IMR-90 (cell line): Measurements from ENCODE around the gene TFPI. TPM values are rescaled to one million over a fixed set of nuclear protein-coding genes. Genes with fewer than 3 reads are reported as not detected.
"Not testable (repeated sequence)": the region's sequence is repeated elsewhere in the genome, so short reads cannot be mapped to it uniquely, and the experiment has no call there.

ENCODE experiments used
- ATAC-seq: fragments of 200-7000 bp; cut with Tn5 transposase; 2 replicates; pipeline ENCODE4 v1.9.1; 2020; ENCODE audit warnings: low read depth, mild to moderate bottlenecking, moderate library complexity
- BruUV-seq: library from RNA; stranded (reverse); fragments of 400-500 nt; replicated peaks from 2 replicates; lab custom pipeline; 2021; lab: Mats Ljungman, UMichigan
- CTCF ChIA-PET: fragments of 300-600 bp; formaldehyde crosslinking; extraction: SDS; loops from one replicate; lab custom pipeline; 2021; ENCODE audit warnings: antibody characterized with exemption; lab: Yijun Ruan, JAX
- POLR2A ChIA-PET: fragments of 300-600 bp; sonication (Branson Sonifier 250); formaldehyde crosslinking; loops from one replicate; lab custom pipeline; 2022; ENCODE audit warnings: antibody characterized with exemption; ENCODE audit not compliant: unreplicated experiment; lab: Charles Lee
- DNase-seq: peaks from one replicate; pipeline ENCODE4 v3.0.0; 2013
- H2AFZ ChIP-seq: replicated peaks from 2 replicates; pipeline ENCODE3; 2013; ENCODE audit warnings: low read length, mild to moderate bottlenecking; ENCODE audit not compliant: poor library complexity
- H2AK5ac ChIP-seq: 2 replicates; pipeline ENCODE4 v1.6.1; 2013; ENCODE audit warnings: low read depth, low read length, inconsistent platforms
- H2AK9ac ChIP-seq: replicated peaks from 2 replicates; pipeline ENCODE3; 2013; ENCODE audit warnings: mild to moderate bottlenecking, low read depth, low read length, moderate library complexity; ENCODE audit not compliant: poor library complexity
- H2BK120ac ChIP-seq: 2 replicates; pipeline ENCODE4 v1.6.1; 2013; ENCODE audit warnings: low read depth, low read length, inconsistent platforms
- H2BK15ac ChIP-seq: 3 replicates; pipeline ENCODE4 v1.6.1; 2013; ENCODE audit warnings: low read depth, low read length, inconsistent platforms
- H2BK20ac ChIP-seq: 2 replicates; pipeline ENCODE4 v1.6.1; 2013; ENCODE audit warnings: low read depth, mild to moderate bottlenecking, inconsistent platforms, low read length, moderate library complexity
- H2BK5ac ChIP-seq: 2 replicates; pipeline ENCODE4 v1.6.1; 2013; ENCODE audit warnings: mild to moderate bottlenecking, low read depth, low read length, inconsistent platforms; ENCODE audit not compliant: poor library complexity, severe bottlenecking
- H3K14ac ChIP-seq: replicated peaks from 2 replicates; pipeline ENCODE4 v1.6.1; 2013; ENCODE audit warnings: low read depth, low read length, inconsistent platforms
- H3K18ac ChIP-seq: 2 replicates; pipeline ENCODE4 v1.6.1; 2013; ENCODE audit warnings: low read depth, low read length, control low read depth
- H3K23ac ChIP-seq: 2 replicates; pipeline ENCODE4 v1.6.1; 2013; ENCODE audit warnings: low read depth, low read length, inconsistent platforms
- H3K27ac ChIP-seq: 2 replicates; pipeline ENCODE4 v1.5.1; 2013; ENCODE audit warnings: mild to moderate bottlenecking, control low read depth, low read length; ENCODE audit not compliant: insufficient read depth
- H3K27me3 ChIP-seq: 2 replicates; pipeline ENCODE4 v1.6.1; 2013; ENCODE audit warnings: low read length; ENCODE audit not compliant: control insufficient read depth, insufficient read depth
- H3K36me3 ChIP-seq: 2 replicates; pipeline ENCODE4 v1.6.1; 2013; ENCODE audit warnings: low read length, mixed read lengths; ENCODE audit not compliant: control insufficient read depth, insufficient read depth
- H3K4ac ChIP-seq: 2 replicates; pipeline ENCODE4 v1.6.1; 2013; ENCODE audit warnings: low read depth, low read length, inconsistent platforms
- H3K4me1 ChIP-seq: 2 replicates; pipeline ENCODE4 v1.6.1; 2013; ENCODE audit warnings: low read length, mixed read lengths; ENCODE audit not compliant: control insufficient read depth, insufficient read depth
- H3K4me2 ChIP-seq: 2 replicates; pipeline ENCODE4 v1.6.1; 2013; ENCODE audit warnings: low read depth, mild to moderate bottlenecking, control low read depth, low read length, moderate library complexity
- H3K4me3 ChIP-seq: 2 replicates; pipeline ENCODE4 v1.5.1; 2013; ENCODE audit warnings: low read depth, mild to moderate bottlenecking, control low read depth, low read length, moderate library complexity; ENCODE audit not compliant: insufficient read depth
- H3K56ac ChIP-seq: 2 replicates; pipeline ENCODE4 v1.6.1; 2013; ENCODE audit warnings: low read length, inconsistent platforms; ENCODE audit not compliant: insufficient read depth; ENCODE audit errors: extremely low read depth
- H3K79me1 ChIP-seq, 2 experiments: 2 replicates each; pipeline ENCODE4 v1.6.1; 2013; ENCODE audit warnings: low read length in 2 of 2, inconsistent platforms in 1 of 2, low read depth in 1 of 2
- H3K9ac ChIP-seq: 2 replicates; pipeline ENCODE4 v1.6.1; 2013; ENCODE audit warnings: low read depth, low read length, control low read depth
- H3K9me1 ChIP-seq: 2 replicates; pipeline ENCODE4 v1.6.1; 2013; ENCODE audit warnings: low read length, inconsistent platforms; ENCODE audit not compliant: insufficient read depth
- H3K9me3 ChIP-seq: 2 replicates; pipeline ENCODE4 v1.6.1; 2013; ENCODE audit warnings: low read length; ENCODE audit not compliant: control insufficient read depth, insufficient read depth
- H4K20me1 ChIP-seq: 2 replicates; pipeline ENCODE4 v1.6.1; 2013; ENCODE audit warnings: low read length, inconsistent platforms; ENCODE audit not compliant: insufficient read depth
- H4K5ac ChIP-seq: 2 replicates; pipeline ENCODE4 v1.6.1; 2013; ENCODE audit warnings: mild to moderate bottlenecking, low read depth, low read length, control low read depth
- H4K8ac ChIP-seq, 2 experiments: 2 replicates each; pipeline ENCODE4 v1.6.1; 2013; ENCODE audit warnings: low read depth in 2 of 2, low read length in 2 of 2, control low read depth in 1 of 2, inconsistent platforms in 1 of 2
- H4K91ac ChIP-seq: 2 replicates; pipeline ENCODE4 v1.6.1; 2013; ENCODE audit warnings: low read depth, low read length, inconsistent platforms; ENCODE audit not compliant: insufficient read depth
- WGBS, 2 experiments: methylation state at CpG; one replicate each; pipeline versions ENCODE4 v1.1.5 to v1.1.7; 2013; ENCODE audit warnings: missing lambda C conversion rate in 2 of 2; ENCODE audit not compliant: insufficient read length in 1 of 2; ENCODE audit errors: extremely low coverage in 2 of 2; 5-methylcytosine and 5-hydroxymethylcytosine counted together
- dilution Hi-C: fragments of 300-500 bp; cut with HindIII; formaldehyde crosslinking; loops from one replicate; pipeline ENCODE4 v1.14.3; 2018; ENCODE audit warnings: low sequenced_read_pairs; ENCODE audit not compliant: unreplicated experiment
- in situ Hi-C: fragments of 300-500 bp; cut with MboI; formaldehyde crosslinking; loops from 3 replicates; pipeline ENCODE4 v1.14.3; 2019; ENCODE audit warnings: low sequenced_read_pairs, inconsistent platforms, mixed read lengths
- intact Hi-C: fragments of 100-400 bp; cut with micrococcal nuclease; formaldehyde crosslinking; loops from 2 replicates; pipeline ENCODE4 v1.10.0; 2022
- polyA plus RNA-seq, 3 experiments: library from polyadenylated mRNA; depleted of rRNA; stranded (reverse); fragments of >200 nt; gene quantifications; 2 replicates each; pipeline ENCODE4 v1.2.3, GENCODE V29; 2012; ENCODE audit warnings: low replicate concordance in 1 of 3
- total RNA-seq: library from RNA; depleted of rRNA; stranded (reverse); fragments of >200 nt; gene quantifications from 2 replicates; pipeline ENCODE4 v1.2.3, GENCODE V29; 2012
- TF ChIP-seq, protein P1 (sequence below): fragments of 150-350 bp; IDR thresholded peaks from 2 replicates; pipeline ENCODE4 v1.6.1; 2017; ENCODE audit warnings: mild to moderate bottlenecking, antibody characterized with exemption, low read length, low read depth

Gene TFPI
- total and polyA plus RNA-seq, 2 of the 4 experiments (the other 2 are of a cell fraction): 33.9 to 83.0 TPM

DNA sequence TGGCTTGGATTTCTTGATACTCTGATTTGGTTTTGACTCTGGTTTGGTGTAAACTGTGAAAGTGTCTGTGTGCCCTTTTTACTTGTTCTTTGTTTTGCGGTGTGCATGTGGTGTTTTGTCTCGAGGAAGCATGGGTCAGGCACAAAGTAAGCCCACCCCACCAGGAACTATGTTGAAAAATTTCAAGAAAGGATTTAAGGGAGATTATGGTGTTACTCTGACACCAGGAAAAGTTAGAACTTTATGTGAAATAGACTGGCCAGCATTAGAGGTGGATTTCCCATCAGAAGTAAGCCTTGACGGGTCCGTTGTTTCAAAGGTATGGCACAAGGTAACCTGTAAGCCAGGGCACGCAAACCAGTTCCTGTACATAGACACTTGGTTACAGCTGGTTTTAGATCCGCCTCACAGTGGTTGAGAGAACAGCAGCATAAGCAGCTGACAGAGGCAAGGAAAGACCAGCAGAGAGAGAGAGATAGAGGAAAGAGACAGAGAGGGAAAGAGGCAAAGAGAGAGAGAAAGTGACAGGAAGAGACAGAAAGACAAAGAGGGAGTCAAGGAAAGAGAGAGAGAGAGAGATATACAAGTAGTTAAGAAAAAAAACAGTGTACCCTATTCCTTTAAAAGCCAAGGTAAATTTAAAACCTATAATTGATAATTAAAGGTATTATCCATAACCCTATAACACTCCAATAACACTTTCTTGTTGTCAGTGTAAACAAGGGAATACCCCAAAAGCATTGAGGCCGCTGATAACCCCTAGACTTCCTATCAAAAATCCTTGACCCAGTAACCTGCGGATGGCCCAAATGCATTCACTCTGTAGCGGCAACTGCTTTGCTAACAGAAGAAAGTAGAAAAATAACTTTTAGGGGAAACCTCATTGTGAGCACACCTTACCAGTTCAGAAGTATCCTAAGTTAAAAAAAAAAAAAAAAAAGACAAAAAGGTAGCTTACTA, 42.6 kb downstream of the TFPI start (continued):
- TF ChIP-seq, protein P1, sequence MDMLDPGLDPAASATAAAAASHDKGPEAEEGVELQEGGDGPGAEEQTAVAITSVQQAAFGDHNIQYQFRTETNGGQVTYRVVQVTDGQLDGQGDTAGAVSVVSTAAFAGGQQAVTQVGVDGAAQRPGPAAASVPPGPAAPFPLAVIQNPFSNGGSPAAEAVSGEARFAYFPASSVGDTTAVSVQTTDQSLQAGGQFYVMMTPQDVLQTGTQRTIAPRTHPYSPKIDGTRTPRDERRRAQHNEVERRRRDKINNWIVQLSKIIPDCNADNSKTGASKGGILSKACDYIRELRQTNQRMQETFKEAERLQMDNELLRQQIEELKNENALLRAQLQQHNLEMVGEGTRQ: no peak

DNA sequence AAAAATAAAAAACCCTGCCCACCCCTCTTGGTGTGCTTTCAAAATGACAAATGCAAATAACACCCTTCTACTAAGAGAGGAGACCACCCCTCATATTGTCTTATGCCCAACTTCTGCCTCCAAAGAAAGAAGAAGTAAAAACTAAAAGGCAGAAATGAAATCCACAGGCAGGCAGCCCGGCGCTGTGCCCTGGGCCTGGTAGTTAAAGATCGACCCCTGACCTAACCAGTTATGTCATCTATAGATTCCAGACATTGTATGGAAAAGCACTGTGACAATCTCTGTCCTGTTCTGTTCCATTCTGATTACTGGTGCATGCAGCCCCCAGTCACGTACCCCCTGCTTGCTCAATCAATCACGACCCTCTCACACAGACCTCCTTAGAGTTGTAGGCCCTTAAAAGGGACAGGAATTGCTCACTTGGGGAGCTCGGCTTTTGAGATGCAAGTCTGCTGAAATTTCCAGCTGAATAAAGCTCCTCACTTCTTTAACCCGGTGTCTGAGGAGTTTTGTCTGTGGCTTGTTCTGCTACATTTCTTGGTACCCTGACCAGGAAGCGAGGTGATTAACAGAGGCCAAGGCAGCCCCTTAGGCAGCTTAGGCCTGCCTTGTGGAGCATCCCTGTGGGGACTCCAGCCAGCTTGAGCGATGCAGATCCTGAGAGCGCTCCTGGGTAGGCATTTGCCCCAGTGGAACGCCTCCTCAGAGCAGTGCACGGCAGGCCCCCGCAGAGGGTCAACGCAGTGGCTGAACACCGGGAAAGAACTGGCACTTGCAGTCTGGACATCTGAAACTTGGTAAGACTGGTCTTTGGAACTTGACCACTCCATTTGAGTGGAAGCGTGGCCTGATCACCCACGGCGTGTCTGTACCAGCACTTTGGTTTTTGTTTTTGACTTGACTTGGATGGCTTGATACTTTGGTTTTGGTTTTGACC, 43.5 kb downstream of the TFPI start:
- H4K20me1 ChIP-seq, H2BK15ac ChIP-seq, dilution Hi-C loops, H3K23ac ChIP-seq, H4K5ac ChIP-seq, H3K9me3 ChIP-seq, ATAC-seq, H3K56ac ChIP-seq, POLR2A ChIA-PET, H3K4me2 ChIP-seq, H3K4me3 ChIP-seq, in situ Hi-C loops, H3K14ac ChIP-seq, CTCF ChIA-PET, H3K18ac ChIP-seq, H2AFZ ChIP-seq, H3K27ac ChIP-seq, BruUV-seq, H3K9me1 ChIP-seq, H2AK5ac ChIP-seq, intact Hi-C loops, H4K8ac ChIP-seq, H2BK20ac ChIP-seq, H2AK9ac ChIP-seq, H2BK5ac ChIP-seq, H3K9ac ChIP-seq, H3K4me1 ChIP-seq, H3K79me1 ChIP-seq, H4K91ac ChIP-seq, H2BK120ac ChIP-seq, H3K4ac ChIP-seq, DNase-seq, H3K27me3 ChIP-seq: not testable (repeated sequence)
- peaks cover 13% of the 10 kb centered on the region for H3K36me3 ChIP-seq
- WGBS, 2 experiments: 70% methylated on average over 2 of the region's 18 CpGs; no CpG with 5 or more reads in 1 of the 2 experiments
